WTC11 (cell line): Measurements from ENCODE around the gene FAM227B. TPM values are rescaled to one million over a fixed set of nuclear protein-coding genes. Genes with fewer than 3 reads are reported as not detected.

ENCODE experiments used
- ATAC-seq: fragments of 200-7000 bp; cut with Tn5 transposase; 2 replicates; pipeline ENCODE4 v1.10.0; 2021; ENCODE audit warnings: mild to moderate bottlenecking, moderate library complexity
- CTCF ChIA-PET: fragments of 300-600 bp; sonication (Branson Sonifier 250); formaldehyde crosslinking; loops from one replicate; lab custom pipeline; 2021; ENCODE audit warnings: antibody characterized with exemption; lab: Charles Lee
- POLR2A ChIA-PET: fragments of 350-600 bp; sonication (Branson Sonifier 250); formaldehyde crosslinking; loops from one replicate; lab custom pipeline; 2021; ENCODE audit warnings: antibody characterized with exemption; lab: Charles Lee
- DNase-seq: peaks from one replicate; pipeline ENCODE4 v3.0.0; 2021; ENCODE audit warnings: low spot score
- H3K27ac Mint-ChIP-seq: 2 replicates; pipeline ENCODE4 v1.8.0; 2021; ENCODE audit warnings: mixed read lengths
- H3K27me3 Mint-ChIP-seq: 2 replicates; pipeline ENCODE4 v1.8.0; 2021; ENCODE audit warnings: low read depth, mild to moderate bottlenecking, moderate library complexity, mixed read lengths
- H3K36me3 Mint-ChIP-seq: 2 replicates; pipeline ENCODE4 v1.8.0; 2021; ENCODE audit warnings: mixed read lengths
- H3K4me1 Mint-ChIP-seq: 2 replicates; pipeline ENCODE4 v1.8.0; 2022; ENCODE audit warnings: mixed read lengths
- H3K4me3 Mint-ChIP-seq: 2 replicates; pipeline ENCODE4 v1.8.0; 2021; ENCODE audit warnings: mild to moderate bottlenecking, moderate library complexity, mixed read lengths
- H3K9me3 Mint-ChIP-seq: 2 replicates; pipeline ENCODE4 v1.8.0; 2021; ENCODE audit warnings: mixed read lengths
- CREB1 ChIP-seq: sonication (generic); formaldehyde crosslinking; IDR thresholded peaks from 2 replicates; pipeline ENCODE4 v1.8.0; 2023; ENCODE audit warnings: mild to moderate bottlenecking, missing genetic modification reagents
- FOXJ3 ChIP-seq: sonication (generic); formaldehyde crosslinking; IDR thresholded peaks from 2 replicates; pipeline ENCODE4 v1.9.0; 2021; ENCODE audit warnings: missing genetic modification reagents, mild to moderate bottlenecking, borderline replicate concordance
- HMGA2 ChIP-seq: fragments of 250-450 bp; sonication (Bioruptor Pico); IDR thresholded peaks from 2 replicates; pipeline ENCODE4 v1.4.0; 2021; ENCODE audit warnings: mild to moderate bottlenecking, moderate library complexity
- IRF2 ChIP-seq: sonication (generic); formaldehyde crosslinking; IDR thresholded peaks from 2 replicates; pipeline ENCODE4 v1.8.0; 2022; ENCODE audit warnings: low read depth, missing genetic modification reagents, borderline replicate concordance
- KAT7 ChIP-seq: sonication (generic); formaldehyde crosslinking; IDR thresholded peaks from 2 replicates; pipeline ENCODE4 v1.8.1; 2023; ENCODE audit warnings: missing genetic modification reagents, mild to moderate bottlenecking, borderline replicate concordance
- NFE2L1 ChIP-seq: sonication (generic); formaldehyde crosslinking; IDR thresholded peaks from 2 replicates; pipeline ENCODE4 v1.8.1; 2023; ENCODE audit warnings: missing genetic modification reagents
- SOX15 ChIP-seq: fragments of 250-450 bp; sonication (Bioruptor Pico); IDR thresholded peaks from 2 replicates; pipeline ENCODE4 v1.9.0; 2021; ENCODE audit warnings: mild to moderate bottlenecking
- ZBTB21 ChIP-seq: sonication (generic); formaldehyde crosslinking; IDR thresholded peaks from 2 replicates; pipeline ENCODE4 v1.8.1; 2023; ENCODE audit warnings: mild to moderate bottlenecking, missing genetic modification reagents, borderline replicate concordance
- ZNF138 ChIP-seq: sonication (generic); formaldehyde crosslinking; conservative IDR thresholded peaks from 2 replicates; pipeline ENCODE4 v1.8.1; 2022; ENCODE audit warnings: mild to moderate bottlenecking, moderate library complexity, missing genetic modification reagents
- ZNF219 ChIP-seq: sonication (generic); formaldehyde crosslinking; IDR thresholded peaks from 2 replicates; pipeline ENCODE4 v1.8.0; 2023; ENCODE audit warnings: missing genetic modification reagents, mild to moderate bottlenecking, borderline replicate concordance
- ZNF396 ChIP-seq: fragments of 250-450 bp; sonication (Bioruptor Pico); IDR thresholded peaks from 2 replicates; pipeline ENCODE4 v1.8.0; 2021; ENCODE audit warnings: mild to moderate bottlenecking, moderate library complexity, borderline replicate concordance
- total RNA-seq: library from RNA; stranded (reverse); gene quantifications from 3 replicates; pipeline ENCODE4 v1.2.3, GENCODE V29; 2021
- TF ChIP-seq, protein P1 (sequence below): sonication (generic); formaldehyde crosslinking; IDR thresholded peaks from 2 replicates; pipeline ENCODE4 v1.8.0; 2023; ENCODE audit warnings: missing genetic modification reagents
- TF ChIP-seq, protein P2 (sequence below): fragments of 250-450 bp; sonication (Bioruptor Pico); IDR thresholded peaks from 2 replicates; pipeline ENCODE4 v1.8.0; 2021; ENCODE audit warnings: mild to moderate bottlenecking
- TF ChIP-seq, protein P3 (sequence below): sonication (generic); formaldehyde crosslinking; IDR thresholded peaks from 2 replicates; pipeline ENCODE4 v1.8.1; 2022; ENCODE audit warnings: low read depth, missing genetic modification reagents, borderline replicate concordance
- TF ChIP-seq, protein P4 (sequence below): sonication (generic); formaldehyde crosslinking; IDR thresholded peaks from 2 replicates; pipeline ENCODE4 v1.8.1; 2023; ENCODE audit warnings: mild to moderate bottlenecking, missing genetic modification reagents, moderate library complexity
- TF ChIP-seq, protein P5 (sequence below): sonication (generic); formaldehyde crosslinking; IDR thresholded peaks from 2 replicates; pipeline ENCODE4 v1.8.1; 2022; ENCODE audit warnings: mild to moderate bottlenecking, missing genetic modification reagents, moderate library complexity, borderline replicate concordance
- TF ChIP-seq, protein P6 (sequence below): sonication (generic); formaldehyde crosslinking; IDR thresholded peaks from 2 replicates; pipeline ENCODE4 v1.8.1; 2023; ENCODE audit warnings: mild to moderate bottlenecking, missing genetic modification reagents, borderline replicate concordance
- TF ChIP-seq, protein P7 (sequence below): fragments of 200-600 bp; IDR thresholded peaks from 2 replicates; pipeline ENCODE4 v1.8.0; 2022; ENCODE audit warnings: antibody characterized with exemption

The FAM227B gene
- total RNA-seq, 1 experiment from 2014 or later, result 6.8 TPM

DNA sequence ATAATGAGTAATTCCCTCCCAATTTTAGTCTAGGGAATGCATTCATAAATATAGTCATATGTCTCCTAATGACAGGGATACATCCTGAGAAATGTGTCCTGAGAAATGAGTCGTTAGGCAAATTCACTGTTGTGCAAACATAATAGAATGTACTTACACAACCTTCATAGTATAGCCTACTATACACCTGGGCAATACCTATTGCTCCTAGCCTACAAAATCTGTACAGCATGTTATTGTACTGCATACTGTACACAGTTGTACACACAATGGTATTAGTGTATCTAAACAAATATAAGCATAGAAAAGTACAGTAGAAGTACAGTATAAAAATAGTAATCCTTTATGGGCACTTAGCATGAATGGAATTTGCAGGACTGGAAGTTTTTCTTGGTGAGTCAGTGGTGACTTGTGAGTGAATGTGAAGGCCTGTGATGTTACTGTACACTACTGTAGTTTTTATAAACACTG lies 6.8 kb upstream of the FAM227B start:
- POLR2A ChIA-PET, result no interaction called here
- Mint-ChIP-seq H3K4me1 (peaks cover 8% of the 10 kb centered on the region), H3K4me3 (no peak overlapping the region), H3K36me3 (peaks cover 47% of the 10 kb centered on the region), H3K27me3 (no peaks in the 10 kb centered on the region), H3K9me3 (peaks cover 18% of the 10 kb centered on the region), H3K27ac (no peak overlapping the region)
- ATAC-seq, result no peak
- CTCF ChIA-PET, result no interaction called here
- TF ChIP-seq HMGA2 (CRISPR knock-in tag), result no peak
- TF ChIP-seq, protein P1, sequence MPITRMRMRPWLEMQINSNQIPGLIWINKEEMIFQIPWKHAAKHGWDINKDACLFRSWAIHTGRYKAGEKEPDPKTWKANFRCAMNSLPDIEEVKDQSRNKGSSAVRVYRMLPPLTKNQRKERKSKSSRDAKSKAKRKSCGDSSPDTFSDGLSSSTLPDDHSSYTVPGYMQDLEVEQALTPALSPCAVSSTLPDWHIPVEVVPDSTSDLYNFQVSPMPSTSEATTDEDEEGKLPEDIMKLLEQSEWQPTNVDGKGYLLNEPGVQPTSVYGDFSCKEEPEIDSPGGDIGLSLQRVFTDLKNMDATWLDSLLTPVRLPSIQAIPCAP (CRISPR knock-in tag), result no peak
- DNase-seq, result no peak

DNA sequence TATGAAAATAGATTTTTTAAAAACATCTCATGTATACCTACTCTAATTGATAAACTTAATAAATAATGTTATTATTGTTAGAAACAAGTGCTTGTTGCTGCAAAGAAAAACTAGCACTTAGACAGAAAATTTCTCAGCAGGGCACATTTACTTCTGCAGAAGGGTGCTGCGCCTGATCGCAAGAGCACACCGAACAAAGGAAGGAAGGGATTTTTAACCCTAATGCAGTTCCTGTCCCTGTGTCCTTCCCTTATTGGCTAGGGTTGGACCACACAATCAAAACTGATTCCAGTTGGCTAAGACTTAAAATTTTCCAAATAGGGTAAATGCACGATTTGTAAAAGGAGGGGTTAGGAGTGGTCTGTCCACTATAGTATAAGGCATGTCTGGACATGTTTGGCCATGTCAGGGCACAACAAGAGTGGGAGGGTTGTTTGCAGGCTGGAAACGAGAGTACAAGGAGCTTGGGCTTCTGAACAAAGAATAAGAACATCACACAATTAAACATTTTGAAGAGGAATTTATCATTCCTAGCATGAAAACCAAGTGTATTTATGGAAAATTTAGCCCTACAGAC lies 4.9 kb upstream of the FAM227B start:
- TF ChIP-seq CREB1 (CRISPR knock-in tag) (no peak), SOX15 (no peak), ZNF219 (CRISPR knock-in tag) (no peak), FOXJ3 (CRISPR knock-in tag) (no peak), KAT7 (CRISPR knock-in tag) (no peak), ZNF138 (no peak), NFE2L1 (no peak), ZNF396 (CRISPR knock-in tag) (no peak)
- TF ChIP-seq, protein P2, sequence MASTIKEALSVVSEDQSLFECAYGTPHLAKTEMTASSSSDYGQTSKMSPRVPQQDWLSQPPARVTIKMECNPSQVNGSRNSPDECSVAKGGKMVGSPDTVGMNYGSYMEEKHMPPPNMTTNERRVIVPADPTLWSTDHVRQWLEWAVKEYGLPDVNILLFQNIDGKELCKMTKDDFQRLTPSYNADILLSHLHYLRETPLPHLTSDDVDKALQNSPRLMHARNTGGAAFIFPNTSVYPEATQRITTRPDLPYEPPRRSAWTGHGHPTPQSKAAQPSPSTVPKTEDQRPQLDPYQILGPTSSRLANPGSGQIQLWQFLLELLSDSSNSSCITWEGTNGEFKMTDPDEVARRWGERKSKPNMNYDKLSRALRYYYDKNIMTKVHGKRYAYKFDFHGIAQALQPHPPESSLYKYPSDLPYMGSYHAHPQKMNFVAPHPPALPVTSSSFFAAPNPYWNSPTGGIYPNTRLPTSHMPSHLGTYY, result no peak
- TF ChIP-seq, protein P3, sequence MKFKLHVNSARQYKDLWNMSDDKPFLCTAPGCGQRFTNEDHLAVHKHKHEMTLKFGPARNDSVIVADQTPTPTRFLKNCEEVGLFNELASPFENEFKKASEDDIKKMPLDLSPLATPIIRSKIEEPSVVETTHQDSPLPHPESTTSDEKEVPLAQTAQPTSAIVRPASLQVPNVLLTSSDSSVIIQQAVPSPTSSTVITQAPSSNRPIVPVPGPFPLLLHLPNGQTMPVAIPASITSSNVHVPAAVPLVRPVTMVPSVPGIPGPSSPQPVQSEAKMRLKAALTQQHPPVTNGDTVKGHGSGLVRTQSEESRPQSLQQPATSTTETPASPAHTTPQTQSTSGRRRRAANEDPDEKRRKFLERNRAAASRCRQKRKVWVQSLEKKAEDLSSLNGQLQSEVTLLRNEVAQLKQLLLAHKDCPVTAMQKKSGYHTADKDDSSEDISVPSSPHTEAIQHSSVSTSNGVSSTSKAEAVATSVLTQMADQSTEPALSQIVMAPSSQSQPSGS (CRISPR knock-in tag), result no peak
- TF ChIP-seq, protein P4, sequence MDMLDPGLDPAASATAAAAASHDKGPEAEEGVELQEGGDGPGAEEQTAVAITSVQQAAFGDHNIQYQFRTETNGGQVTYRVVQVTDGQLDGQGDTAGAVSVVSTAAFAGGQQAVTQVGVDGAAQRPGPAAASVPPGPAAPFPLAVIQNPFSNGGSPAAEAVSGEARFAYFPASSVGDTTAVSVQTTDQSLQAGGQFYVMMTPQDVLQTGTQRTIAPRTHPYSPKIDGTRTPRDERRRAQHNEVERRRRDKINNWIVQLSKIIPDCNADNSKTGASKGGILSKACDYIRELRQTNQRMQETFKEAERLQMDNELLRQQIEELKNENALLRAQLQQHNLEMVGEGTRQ (CRISPR knock-in tag), result no peak
- TF ChIP-seq, protein P5, sequence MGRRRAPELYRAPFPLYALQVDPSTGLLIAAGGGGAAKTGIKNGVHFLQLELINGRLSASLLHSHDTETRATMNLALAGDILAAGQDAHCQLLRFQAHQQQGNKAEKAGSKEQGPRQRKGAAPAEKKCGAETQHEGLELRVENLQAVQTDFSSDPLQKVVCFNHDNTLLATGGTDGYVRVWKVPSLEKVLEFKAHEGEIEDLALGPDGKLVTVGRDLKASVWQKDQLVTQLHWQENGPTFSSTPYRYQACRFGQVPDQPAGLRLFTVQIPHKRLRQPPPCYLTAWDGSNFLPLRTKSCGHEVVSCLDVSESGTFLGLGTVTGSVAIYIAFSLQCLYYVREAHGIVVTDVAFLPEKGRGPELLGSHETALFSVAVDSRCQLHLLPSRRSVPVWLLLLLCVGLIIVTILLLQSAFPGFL (CRISPR knock-in tag), result no peak
- Mint-ChIP-seq H3K27me3 (no peaks in the 10 kb centered on the region), H3K4me1 (peaks cover 17% of the 10 kb centered on the region), H3K36me3 (peaks cover 45% of the 10 kb centered on the region), H3K9me3 (peaks cover 18% of the 10 kb centered on the region), H3K27ac (peak overlapping the region; percentile 82; the same call in 1 of the 2 replicates), H3K4me3 (no peak overlapping the region)
- no peak for DNase-seq
- POLR2A ChIA-PET, result no interaction called here
- CTCF ChIA-PET, result no interaction called here
- no peak for ATAC-seq

DNA sequence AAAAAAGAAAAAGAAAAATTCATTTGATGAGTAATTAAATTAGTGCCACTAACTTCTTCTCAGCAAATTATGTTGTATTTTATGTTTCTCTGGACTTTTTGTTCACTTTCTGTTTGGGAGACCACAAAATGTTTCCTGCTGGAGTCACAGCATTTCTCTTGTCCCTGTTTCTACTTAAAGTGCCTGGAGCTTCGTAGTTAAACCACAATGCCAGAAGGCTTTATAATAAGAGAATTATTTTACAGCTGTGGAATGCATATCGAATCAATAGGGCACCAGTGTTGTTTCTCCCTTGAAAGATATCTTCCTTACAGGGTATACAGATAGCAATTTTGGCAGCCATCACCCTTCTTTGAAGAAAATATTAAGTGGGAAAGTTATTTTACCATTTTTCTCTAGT lies 3.4 kb upstream of the FAM227B start:
- Mint-ChIP-seq H3K4me1 (peaks cover 25% of the 10 kb centered on the region), H3K4me3 (no peak overlapping the region), H3K9me3 (peaks cover 18% of the 10 kb centered on the region), H3K27me3 (no peaks in the 10 kb centered on the region), H3K27ac (no peak overlapping the region), H3K36me3 (peaks cover 36% of the 10 kb centered on the region)
- POLR2A ChIA-PET, result interaction anchor here (0.7 kb wide), 1 partner anchor 14 kb away, joined by 3 read pairs; no protein-coding TSS in a partner anchor
- CTCF ChIA-PET, result no interaction called here
- DNase-seq (no peak), ATAC-seq (no peak)
- no peak for TF ChIP-seq IRF2 (CRISPR knock-in tag)
- TF ChIP-seq, protein P6, sequence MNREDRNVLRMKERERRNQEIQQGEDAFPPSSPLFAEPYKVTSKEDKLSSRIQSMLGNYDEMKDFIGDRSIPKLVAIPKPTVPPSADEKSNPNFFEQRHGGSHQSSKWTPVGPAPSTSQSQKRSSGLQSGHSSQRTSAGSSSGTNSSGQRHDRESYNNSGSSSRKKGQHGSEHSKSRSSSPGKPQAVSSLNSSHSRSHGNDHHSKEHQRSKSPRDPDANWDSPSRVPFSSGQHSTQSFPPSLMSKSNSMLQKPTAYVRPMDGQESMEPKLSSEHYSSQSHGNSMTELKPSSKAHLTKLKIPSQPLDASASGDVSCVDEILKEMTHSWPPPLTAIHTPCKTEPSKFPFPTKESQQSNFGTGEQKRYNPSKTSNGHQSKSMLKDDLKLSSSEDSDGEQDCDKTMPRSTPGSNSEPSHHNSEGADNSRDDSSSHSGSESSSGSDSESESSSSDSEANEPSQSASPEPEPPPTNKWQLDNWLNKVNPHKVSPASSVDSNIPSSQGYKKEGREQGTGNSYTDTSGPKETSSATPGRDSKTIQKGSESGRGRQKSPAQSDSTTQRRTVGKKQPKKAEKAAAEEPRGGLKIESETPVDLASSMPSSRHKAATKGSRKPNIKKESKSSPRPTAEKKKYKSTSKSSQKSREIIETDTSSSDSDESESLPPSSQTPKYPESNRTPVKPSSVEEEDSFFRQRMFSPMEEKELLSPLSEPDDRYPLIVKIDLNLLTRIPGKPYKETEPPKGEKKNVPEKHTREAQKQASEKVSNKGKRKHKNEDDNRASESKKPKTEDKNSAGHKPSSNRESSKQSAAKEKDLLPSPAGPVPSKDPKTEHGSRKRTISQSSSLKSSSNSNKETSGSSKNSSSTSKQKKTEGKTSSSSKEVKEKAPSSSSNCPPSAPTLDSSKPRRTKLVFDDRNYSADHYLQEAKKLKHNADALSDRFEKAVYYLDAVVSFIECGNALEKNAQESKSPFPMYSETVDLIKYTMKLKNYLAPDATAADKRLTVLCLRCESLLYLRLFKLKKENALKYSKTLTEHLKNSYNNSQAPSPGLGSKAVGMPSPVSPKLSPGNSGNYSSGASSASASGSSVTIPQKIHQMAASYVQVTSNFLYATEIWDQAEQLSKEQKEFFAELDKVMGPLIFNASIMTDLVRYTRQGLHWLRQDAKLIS (CRISPR knock-in tag), result no peak
- TF ChIP-seq, protein P7, sequence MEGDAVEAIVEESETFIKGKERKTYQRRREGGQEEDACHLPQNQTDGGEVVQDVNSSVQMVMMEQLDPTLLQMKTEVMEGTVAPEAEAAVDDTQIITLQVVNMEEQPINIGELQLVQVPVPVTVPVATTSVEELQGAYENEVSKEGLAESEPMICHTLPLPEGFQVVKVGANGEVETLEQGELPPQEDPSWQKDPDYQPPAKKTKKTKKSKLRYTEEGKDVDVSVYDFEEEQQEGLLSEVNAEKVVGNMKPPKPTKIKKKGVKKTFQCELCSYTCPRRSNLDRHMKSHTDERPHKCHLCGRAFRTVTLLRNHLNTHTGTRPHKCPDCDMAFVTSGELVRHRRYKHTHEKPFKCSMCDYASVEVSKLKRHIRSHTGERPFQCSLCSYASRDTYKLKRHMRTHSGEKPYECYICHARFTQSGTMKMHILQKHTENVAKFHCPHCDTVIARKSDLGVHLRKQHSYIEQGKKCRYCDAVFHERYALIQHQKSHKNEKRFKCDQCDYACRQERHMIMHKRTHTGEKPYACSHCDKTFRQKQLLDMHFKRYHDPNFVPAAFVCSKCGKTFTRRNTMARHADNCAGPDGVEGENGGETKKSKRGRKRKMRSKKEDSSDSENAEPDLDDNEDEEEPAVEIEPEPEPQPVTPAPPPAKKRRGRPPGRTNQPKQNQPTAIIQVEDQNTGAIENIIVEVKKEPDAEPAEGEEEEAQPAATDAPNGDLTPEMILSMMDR, result no peak
- TF ChIP-seq ZBTB21 (CRISPR knock-in tag), result no peak
